Stimulated activated CD4-positive, alpha-beta T cell treated with anti-CD3 and anti-CD28 coated beads, Interleukin-2, amount 100 ng/mL, for 48 hours (primary cell): Measurements from ENCODE around the gene CXCR3.
A peak's percentile ranks its signal among the peaks of the same experiment; 100 is the strongest.
"Not testable (repeated sequence)": the region's sequence is repeated elsewhere in the genome, so short reads cannot be mapped to it uniquely, and the experiment has no call there.

ENCODE experiments used
- DNase-seq, 2 donors: peaks; one replicate each; pipeline ENCODE4 v3.0.0-alpha.2; 2020

The CXCR3 gene

DNA sequence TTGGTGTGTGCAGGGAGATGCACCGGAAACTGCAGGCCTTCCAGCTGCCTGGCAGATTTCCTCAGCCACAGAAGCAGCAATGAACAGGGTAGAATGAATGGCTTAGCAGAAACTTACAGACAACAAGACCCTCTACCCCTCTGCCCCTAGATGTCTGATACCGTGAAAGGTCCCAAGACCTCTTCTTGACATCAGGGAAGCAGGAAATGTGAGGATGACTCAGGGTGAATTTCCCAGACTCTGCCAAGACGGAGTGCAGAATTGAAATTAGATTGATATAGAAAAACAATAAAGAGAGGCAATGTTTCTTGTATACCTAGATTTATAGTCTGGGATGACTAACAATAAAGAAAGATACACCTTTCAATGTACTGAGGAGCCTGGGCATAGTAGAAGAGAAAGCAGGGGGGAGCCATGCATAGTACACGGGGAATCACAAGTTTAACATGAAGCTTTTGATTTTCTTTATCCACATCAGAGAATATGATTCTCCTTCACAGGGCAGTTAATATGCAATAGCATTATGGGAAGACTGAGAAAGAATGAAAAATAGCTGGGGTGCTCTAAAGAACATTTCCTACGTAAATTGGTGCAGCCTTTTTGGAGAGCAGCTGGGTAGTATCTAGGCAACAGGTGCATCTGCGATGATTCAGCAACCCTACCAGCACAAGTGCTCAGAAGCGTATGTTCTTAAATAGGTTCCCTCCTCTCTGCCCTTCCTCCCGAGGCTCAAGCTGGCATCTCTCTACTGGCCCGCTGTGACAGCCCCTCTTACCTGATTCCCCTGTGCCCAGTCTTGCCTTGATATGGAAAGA, 18.3 kb upstream of the CXCR3 start:
- DNase-seq: no peak

GRCh38 chrX:71634366-71634765, 16.1 kb upstream of the CXCR3 start:
- no peak for DNase-seq

- no peak for DNase-seq
Observed at GRCh38 chrX:71632923-71633657, 14.8 kb upstream of the CXCR3 start.

DNA sequence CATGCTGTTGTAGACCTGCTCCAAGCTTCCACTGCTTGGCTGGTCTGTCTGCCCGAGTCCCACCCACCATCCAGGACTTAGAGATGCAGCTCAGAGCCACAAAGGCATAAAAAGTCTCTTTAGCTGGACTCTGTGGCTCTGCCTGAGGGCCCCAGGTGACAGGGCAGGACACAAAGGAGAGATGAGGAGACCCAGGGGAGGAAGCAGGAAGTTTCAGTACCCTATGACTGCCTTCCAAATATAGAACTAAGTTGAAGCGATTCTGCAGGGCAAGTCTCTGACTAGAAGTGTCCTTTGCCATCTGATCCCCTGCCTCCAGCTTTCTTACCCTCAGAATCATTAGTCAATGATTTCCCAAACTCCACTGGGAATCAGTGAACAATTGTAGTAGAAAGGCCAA, 11.2 kb upstream of the CXCR3 start:
- DNase-seq: no peak

DNA sequence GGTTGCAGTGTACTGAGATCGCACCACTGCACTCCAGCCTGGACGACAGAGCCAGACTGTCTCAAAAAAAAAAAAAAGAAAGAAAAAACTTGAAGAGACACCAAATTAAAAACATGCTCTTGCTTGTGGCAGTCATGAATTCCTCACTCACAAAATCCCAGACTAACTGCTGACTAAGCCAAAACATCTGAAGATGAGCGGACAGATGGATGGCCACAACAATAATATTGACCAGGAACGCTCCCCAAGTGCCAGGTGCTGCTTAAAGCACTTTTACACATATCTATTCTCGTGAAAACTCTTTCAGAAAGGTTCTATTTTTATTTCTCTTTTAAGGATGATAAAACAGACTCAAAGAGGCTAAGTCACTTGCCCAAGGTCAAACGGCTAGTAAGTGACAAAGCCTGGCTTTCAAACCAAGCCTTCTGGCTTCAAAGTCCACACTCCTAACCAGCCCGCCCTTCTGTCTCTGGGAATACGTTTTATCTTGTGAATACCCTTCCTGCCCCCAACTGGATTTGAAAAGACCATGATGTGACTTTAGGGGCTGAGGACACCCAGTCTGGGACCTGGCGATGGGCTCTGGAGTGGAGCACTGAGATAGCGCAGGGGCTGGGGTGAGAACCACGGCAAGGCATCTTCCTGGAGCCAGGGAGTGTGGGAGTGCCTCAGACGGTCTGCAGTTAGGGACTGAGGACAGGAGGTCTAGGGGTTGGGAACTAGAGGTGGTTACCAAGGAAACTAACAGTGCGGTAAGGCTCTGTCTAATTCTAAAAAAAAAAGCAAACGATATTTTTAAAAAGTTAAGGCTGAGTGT, 9.5 kb upstream of the CXCR3 start:
- DNase-seq: no peak

DNA sequence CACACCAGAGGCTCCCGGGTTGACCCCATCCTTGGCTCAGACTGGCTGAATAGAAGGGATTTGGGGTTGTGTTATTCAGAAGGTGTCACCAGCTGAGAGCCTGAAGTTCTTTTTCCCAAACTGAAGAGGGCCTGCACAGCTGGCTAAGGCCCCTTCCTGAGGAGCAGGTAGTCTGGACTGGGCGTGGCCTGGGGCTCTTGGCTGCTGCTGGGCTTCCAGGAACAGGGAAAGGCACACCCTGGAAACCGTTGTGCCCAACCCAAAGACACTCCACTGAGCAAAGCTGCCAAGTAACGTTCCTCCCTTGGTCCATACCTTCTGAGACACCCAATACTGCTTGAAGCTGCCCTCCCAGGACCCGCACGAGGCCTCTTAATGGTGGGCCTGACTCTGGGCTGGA, 8.3 kb upstream of the CXCR3 start:
- DNase-seq: no peak

GRCh38 chrX:71625471-71625870, 7.2 kb upstream of the CXCR3 start:
- DNase-seq: no peak

- DNase-seq: no peak
Observed at GRCh38 chrX:71623714-71624113, 5.4 kb upstream of the CXCR3 start.

GRCh38 chrX:71622576-71623450, 4.5 kb upstream of the CXCR3 start:
- DNase-seq: peak; percentile 23 to 46

- DNase-seq: no peak
Observed at GRCh38 chrX:71622032-71622575, 3.8 kb upstream of the CXCR3 start.

DNA sequence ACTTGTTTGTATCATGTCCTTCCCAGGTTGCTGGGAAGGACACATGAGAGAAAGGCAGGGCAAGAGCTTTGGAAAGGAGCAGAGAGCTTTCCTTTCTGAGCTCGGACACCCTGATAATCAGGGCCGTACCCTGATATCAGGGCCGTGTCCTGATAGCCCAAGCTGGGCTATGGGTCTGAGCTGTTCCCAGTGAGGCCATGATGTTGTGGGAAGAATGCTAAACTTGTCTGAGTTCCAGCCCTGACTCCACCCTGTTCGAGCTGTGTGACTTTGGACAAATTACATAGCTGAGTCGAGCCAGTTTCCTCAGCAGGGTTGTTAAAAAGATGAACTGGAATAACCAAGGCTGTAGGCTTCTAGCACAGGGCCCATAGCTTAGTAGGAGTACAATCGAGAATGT, 3.3 kb upstream of the CXCR3 start:
- DNase-seq: no peak

DNA sequence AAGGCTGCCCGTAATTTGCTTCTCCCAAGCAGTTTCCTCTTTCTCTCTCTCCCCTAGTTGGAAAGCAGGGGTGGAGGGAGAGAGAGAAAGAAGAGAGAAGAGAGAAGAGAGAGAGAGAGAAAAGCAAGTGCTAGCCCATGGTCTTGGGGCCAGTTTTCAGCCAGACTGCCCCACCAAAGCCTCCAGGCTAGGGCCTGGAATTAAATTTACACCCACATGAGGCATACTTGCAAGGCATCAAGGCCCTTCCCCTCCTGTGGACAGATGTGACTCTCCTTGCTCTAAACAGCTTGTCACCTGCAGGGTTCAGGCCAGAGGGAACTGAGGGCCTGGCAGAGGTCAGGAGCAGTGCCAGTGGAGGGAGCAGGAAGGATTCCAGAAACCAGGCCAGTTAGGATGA, 1.7 kb upstream of the CXCR3 start:
- DNase-seq: no peak

GRCh38 chrX:71619193-71619592, 882 bp upstream of the CXCR3 start:
- DNase-seq: peak; percentile 45 to 52

- no peak for DNase-seq
Observed at GRCh38 chrX:71618787-71619186, 476 bp upstream of the CXCR3 start.

DNA sequence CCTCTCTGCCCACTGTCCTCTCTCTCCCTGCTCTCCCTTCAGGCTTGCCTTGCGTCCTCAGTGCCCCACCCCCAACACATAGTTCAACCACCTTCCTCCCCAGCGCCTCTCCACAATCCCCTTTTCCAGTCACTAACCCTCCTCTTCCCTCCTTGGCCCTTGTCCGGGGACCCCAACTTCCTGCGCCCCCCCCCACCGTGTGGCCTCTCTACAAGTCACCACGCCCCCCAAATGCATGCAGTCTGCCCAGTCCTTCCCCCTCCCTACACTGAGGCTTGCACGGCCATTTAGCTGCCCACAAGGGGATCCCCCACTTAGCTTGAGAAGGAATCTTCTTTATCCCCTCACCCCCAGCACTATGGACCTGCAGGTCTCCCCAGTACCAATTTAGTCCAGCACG, 569 bp downstream of the CXCR3 start:
- DNase-seq: no peak

GRCh38 chrX:71616672-71617529, 1.4 kb downstream of the CXCR3 start:
- no peak for DNase-seq

DNA sequence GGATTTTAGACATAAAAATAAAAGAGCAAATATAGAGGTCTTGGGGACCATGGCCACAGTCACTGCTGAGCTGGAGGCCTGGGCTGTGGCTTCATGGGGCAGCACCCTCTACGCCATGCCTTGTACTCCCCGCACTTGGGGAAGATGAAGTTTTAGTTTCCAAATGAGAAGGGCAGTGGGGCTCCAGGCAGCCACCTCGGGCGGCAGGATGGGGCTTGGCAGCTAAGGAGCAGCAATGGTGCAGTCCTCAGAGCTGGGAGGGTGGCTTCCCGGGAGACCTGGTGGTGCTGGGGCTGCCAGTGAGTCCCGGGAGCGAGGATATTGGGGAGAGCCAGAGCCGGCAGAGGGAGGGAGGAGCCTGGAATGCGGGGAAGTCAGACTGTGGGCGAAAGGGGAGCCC, 2.4 kb downstream of the CXCR3 start:
- DNase-seq: no peak

DNA sequence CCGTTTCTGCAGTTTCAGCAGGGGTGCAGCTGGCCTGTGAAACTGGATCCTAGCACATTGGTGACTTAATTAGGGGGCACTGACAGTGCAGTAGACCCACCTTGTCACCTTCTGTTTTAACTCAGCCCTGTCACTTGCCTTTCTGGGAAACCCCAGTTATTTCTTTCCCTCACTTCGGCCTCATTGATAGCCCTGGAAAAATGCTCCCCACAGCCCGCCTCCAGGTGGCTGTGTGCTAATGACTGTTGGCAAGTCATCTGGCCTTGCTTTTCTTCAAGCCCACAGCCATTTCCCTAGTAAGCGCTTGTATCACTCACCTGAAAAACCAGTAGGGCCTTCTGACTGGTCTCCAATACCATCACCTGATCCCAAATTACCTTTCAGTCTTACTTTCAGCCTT, 3.3 kb downstream of the CXCR3 start:
- no peak for DNase-seq

- no peak for DNase-seq
Observed at GRCh38 chrX:71612256-71612655, 6.1 kb downstream of the CXCR3 start.

DNA sequence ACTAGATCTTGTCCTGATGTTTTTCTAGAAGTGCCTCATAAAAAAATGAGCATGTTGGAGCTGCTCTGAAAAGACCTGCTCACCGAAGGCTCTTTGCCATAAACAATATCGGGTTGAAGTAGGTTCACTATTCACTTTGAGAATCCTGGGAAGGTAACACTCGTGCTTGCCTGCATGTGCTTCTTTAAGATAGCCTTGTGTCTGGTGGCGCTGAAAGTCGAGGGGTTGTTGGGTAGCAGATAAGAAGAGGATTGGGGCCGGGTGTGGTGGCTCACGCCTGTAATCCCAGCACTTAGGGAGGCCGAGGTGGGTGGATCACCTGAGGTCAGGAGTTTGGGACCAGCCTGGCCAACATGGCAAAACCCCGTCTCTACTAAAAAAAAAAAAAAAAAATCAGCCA, 6.6 kb downstream of the CXCR3 start:
- not testable (repeated sequence) for DNase-seq

GRCh38 chrX:71609095-71609750, 9.1 kb downstream of the CXCR3 start:
- no peak for DNase-seq
